Panc1 (cell line): ENCODE data around the gene ITPKB. TPM values are rescaled to one million over a fixed set of nuclear protein-coding genes. Genes with fewer than 3 reads are reported as not detected.

ENCODE experiments used
- ATAC-seq: fragments of 200-7000 bp; cut with Tn5 transposase; 2 replicates; pipeline ENCODE4 v1.9.1; 2020; ENCODE audit warnings: mild to moderate bottlenecking, moderate library complexity
- BruUV-seq: library from RNA; stranded (reverse); fragments of 400-500 nt; replicated peaks from 2 replicates; lab custom pipeline; 2021; lab: Mats Ljungman, UMichigan
- CTCF ChIA-PET: fragments of 300-600 bp; sonication (Branson Sonifier 250); formaldehyde crosslinking; loops from one replicate; lab custom pipeline; 2022; ENCODE audit warnings: antibody characterized with exemption; lab: Charles Lee
- POLR2A ChIA-PET: fragments of 300-600 bp; sonication (Branson Sonifier 250); formaldehyde crosslinking; loops from one replicate; lab custom pipeline; 2022; ENCODE audit warnings: antibody characterized with exemption; lab: Charles Lee
- DNase-seq: peaks from one replicate; pipeline ENCODE4 v3.0.0-alpha.2; 2010; ENCODE audit warnings: low read depth, low spot score
- H3K27ac ChIP-seq: 2 replicates; pipeline ENCODE4 v1.5.1; 2011; ENCODE audit warnings: mild to moderate bottlenecking, low read length, inconsistent platforms
- H3K27me3 ChIP-seq: fragments of 200-500 bp; sonication (Bioruptor generic); 2 replicates; pipeline ENCODE4 v1.6.0; 2014; ENCODE audit warnings: low read length, inconsistent platforms; ENCODE audit not compliant: control insufficient read depth, insufficient read depth
- H3K36me3 ChIP-seq: fragments of 200-500 bp; sonication (Bioruptor generic); 2 replicates; pipeline ENCODE4 v1.5.1; 2014; ENCODE audit warnings: inconsistent platforms, mild to moderate bottlenecking, low read length, moderate library complexity; ENCODE audit not compliant: control insufficient read depth, insufficient read depth
- H3K4me1 ChIP-seq: 2 replicates; pipeline ENCODE4 v1.5.1; 2011; ENCODE audit warnings: inconsistent platforms, mild to moderate bottlenecking, low read length, moderate library complexity; ENCODE audit not compliant: control insufficient read depth, insufficient read depth
- H3K4me3 ChIP-seq, 2 experiments: 2 replicates each; pipeline ENCODE4 v1.5.1; 2011 to 2012; ENCODE audit warnings: low read depth in 2 of 2, low read length in 2 of 2, mild to moderate bottlenecking in 2 of 2, inconsistent platforms in 1 of 2, moderate library complexity in 1 of 2
- H3K9me3 ChIP-seq: fragments of 200-500 bp; sonication (Bioruptor generic); 2 replicates; pipeline ENCODE4 v1.5.1; 2014; ENCODE audit warnings: low read depth, mild to moderate bottlenecking, inconsistent platforms, low read length, moderate library complexity; ENCODE audit not compliant: control insufficient read depth, insufficient read depth
- POLR2AphosphoS5 ChIP-seq: IDR thresholded peaks from 2 replicates; pipeline ENCODE4 v1.6.1; 2012; ENCODE audit warnings: mild to moderate bottlenecking, low read depth, low read length, moderate library complexity
- SIN3A ChIP-seq: IDR thresholded peaks from 2 replicates; pipeline ENCODE4 v1.6.1; 2012; ENCODE audit warnings: low read depth, mild to moderate bottlenecking, low read length, moderate library complexity, borderline replicate concordance; ENCODE audit not compliant: insufficient read depth
- TCF7L2 ChIP-seq: IDR thresholded peaks from 2 replicates; pipeline ENCODE4 v1.6.1; 2011; ENCODE audit warnings: mild to moderate bottlenecking, low read depth, low read length, inconsistent platforms
- in situ Hi-C: cut with HindIII; loops from 2 replicates; pipeline ENCODE4 v1.10.0; 2016; ENCODE audit warnings: low sequenced_read_pairs, low pct_unique_long_range_greater_than_20kb
- intact Hi-C: fragments of 100-400 bp; cut with micrococcal nuclease; formaldehyde crosslinking; loops from one replicate; pipeline ENCODE4 v1.10.0; 2022; ENCODE audit not compliant: unreplicated experiment
- total RNA-seq: library from RNA; stranded (reverse); gene quantifications from one replicate; pipeline ENCODE4 v1.2.1, GENCODE V29; 2021; ENCODE audit not compliant: unreplicated experiment
- TF ChIP-seq, protein P1 (sequence below): fragments of 450-650 bp; IDR thresholded peaks from 2 replicates; pipeline ENCODE4 v1.5.1; 2017; ENCODE audit warnings: mild to moderate bottlenecking
- TF ChIP-seq, protein P2 (sequence below), 2 experiments: IDR thresholded peaks; 2 replicates each; pipeline ENCODE4 v1.6.1; 2011 to 2012; ENCODE audit warnings: low read depth in 2 of 2, control low read depth in 1 of 2, low read length in 1 of 2, mild to moderate bottlenecking in 1 of 2, moderate library complexity in 1 of 2; ENCODE audit not compliant: insufficient read depth in 1 of 2

Gene ITPKB
- total RNA-seq, 1 experiment from 2014 or later = 10.9 TPM

DNA sequence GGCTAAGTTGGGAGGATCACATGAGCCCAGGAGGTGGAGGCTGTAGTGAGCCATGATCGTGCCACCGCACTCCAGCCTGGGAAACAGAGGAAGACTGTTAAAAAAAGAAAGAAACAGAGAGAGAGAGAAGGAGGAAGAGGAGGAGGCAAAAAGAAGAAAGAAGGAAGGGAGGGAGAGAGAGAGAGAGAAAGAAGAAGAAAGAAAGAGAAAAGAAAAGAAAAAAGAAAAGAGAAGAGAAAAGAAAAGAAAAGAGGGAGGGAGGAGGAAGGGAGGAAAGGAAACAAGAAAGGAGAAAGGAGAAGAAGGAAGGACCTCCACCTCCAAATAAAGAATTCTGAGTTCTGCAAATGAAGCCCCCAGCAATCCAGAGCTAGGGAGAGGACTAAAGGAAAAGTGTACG is 108.5 kb downstream of the ITPKB start:
- TF ChIP-seq POLR2AphosphoS5 = no peak
- DNase-seq (no peak), ATAC-seq (no peak)
- intact Hi-C loops (no loop called here), in situ Hi-C loops (no loop called here)
- H3K27me3 ChIP-seq = no peaks in the 10 kb centered on the region
- no peak overlapping the region for H3K4me3 ChIP-seq
- no peaks in the 10 kb centered on the region for H3K36me3 ChIP-seq
- no TSS peak for BruUV-seq
- H3K27ac ChIP-seq = no peak overlapping the region
- no peaks in the 10 kb centered on the region for H3K9me3 ChIP-seq
- POLR2A ChIA-PET = no interaction called here
- CTCF ChIA-PET = no interaction called here
- H3K4me1 ChIP-seq = no peaks in the 10 kb centered on the region; the same call in 1 of the 2 replicates

DNA sequence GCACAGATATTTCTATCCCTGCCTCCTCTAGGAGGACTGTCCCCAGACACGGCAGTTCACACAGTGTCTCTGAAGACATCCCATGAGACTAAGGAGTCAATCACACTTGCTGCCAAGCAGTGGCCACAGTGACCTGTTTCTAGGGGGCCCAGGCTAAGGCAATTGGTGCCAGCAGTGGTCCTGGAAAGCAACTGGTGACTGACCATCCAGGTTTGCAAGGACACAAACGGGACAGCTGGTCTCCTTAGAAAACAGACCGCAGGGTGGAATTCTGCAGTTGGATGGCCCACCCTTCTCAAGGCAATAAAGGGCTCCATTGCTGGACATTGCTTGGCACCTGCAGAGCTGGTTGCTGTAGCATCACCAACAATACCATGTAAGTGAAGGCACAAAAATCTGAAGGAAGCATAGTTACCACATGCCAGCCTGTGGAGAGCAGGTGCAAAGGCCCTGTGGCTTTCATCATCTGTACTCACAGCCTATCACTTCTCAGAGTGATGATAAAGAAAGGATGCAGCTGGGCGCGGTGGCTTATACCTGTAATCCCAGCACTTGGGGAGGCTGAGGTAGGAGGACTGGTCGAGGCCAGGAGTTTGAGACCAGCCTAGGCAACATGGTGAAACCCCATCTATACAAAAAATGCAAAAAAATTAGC is 109.1 kb downstream of the ITPKB start:
- no peaks in the 10 kb centered on the region for H3K36me3 ChIP-seq
- DNase-seq (no peak), ATAC-seq (no peak)
- H3K27me3 ChIP-seq = no peaks in the 10 kb centered on the region
- BruUV-seq = no TSS peak
- in situ Hi-C loops (no loop called here), intact Hi-C loops (no loop called here)
- H3K27ac ChIP-seq = no peak overlapping the region
- no peaks in the 10 kb centered on the region; the same call in 1 of the 2 replicates for H3K4me1 ChIP-seq
- no peaks in the 10 kb centered on the region for H3K9me3 ChIP-seq
- ChIA-PET POLR2A (no interaction called here), CTCF (no interaction called here)
- no peak overlapping the region for H3K4me3 ChIP-seq
- TF ChIP-seq TCF7L2 = no peak
- no peak for TF ChIP-seq SIN3A
- TF ChIP-seq, protein P1, sequence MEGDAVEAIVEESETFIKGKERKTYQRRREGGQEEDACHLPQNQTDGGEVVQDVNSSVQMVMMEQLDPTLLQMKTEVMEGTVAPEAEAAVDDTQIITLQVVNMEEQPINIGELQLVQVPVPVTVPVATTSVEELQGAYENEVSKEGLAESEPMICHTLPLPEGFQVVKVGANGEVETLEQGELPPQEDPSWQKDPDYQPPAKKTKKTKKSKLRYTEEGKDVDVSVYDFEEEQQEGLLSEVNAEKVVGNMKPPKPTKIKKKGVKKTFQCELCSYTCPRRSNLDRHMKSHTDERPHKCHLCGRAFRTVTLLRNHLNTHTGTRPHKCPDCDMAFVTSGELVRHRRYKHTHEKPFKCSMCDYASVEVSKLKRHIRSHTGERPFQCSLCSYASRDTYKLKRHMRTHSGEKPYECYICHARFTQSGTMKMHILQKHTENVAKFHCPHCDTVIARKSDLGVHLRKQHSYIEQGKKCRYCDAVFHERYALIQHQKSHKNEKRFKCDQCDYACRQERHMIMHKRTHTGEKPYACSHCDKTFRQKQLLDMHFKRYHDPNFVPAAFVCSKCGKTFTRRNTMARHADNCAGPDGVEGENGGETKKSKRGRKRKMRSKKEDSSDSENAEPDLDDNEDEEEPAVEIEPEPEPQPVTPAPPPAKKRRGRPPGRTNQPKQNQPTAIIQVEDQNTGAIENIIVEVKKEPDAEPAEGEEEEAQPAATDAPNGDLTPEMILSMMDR = no peak
- TF ChIP-seq, protein P2, sequence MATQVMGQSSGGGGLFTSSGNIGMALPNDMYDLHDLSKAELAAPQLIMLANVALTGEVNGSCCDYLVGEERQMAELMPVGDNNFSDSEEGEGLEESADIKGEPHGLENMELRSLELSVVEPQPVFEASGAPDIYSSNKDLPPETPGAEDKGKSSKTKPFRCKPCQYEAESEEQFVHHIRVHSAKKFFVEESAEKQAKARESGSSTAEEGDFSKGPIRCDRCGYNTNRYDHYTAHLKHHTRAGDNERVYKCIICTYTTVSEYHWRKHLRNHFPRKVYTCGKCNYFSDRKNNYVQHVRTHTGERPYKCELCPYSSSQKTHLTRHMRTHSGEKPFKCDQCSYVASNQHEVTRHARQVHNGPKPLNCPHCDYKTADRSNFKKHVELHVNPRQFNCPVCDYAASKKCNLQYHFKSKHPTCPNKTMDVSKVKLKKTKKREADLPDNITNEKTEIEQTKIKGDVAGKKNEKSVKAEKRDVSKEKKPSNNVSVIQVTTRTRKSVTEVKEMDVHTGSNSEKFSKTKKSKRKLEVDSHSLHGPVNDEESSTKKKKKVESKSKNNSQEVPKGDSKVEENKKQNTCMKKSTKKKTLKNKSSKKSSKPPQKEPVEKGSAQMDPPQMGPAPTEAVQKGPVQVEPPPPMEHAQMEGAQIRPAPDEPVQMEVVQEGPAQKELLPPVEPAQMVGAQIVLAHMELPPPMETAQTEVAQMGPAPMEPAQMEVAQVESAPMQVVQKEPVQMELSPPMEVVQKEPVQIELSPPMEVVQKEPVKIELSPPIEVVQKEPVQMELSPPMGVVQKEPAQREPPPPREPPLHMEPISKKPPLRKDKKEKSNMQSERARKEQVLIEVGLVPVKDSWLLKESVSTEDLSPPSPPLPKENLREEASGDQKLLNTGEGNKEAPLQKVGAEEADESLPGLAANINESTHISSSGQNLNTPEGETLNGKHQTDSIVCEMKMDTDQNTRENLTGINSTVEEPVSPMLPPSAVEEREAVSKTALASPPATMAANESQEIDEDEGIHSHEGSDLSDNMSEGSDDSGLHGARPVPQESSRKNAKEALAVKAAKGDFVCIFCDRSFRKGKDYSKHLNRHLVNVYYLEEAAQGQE (IDR thresholded peaks at IDR 0.05; ENCODE audit: insufficient read depth in 1 of 2, low read depth in 2 of 2, low read length in 1 of 2) = no peak
- TF ChIP-seq POLR2AphosphoS5 = no peak

DNA sequence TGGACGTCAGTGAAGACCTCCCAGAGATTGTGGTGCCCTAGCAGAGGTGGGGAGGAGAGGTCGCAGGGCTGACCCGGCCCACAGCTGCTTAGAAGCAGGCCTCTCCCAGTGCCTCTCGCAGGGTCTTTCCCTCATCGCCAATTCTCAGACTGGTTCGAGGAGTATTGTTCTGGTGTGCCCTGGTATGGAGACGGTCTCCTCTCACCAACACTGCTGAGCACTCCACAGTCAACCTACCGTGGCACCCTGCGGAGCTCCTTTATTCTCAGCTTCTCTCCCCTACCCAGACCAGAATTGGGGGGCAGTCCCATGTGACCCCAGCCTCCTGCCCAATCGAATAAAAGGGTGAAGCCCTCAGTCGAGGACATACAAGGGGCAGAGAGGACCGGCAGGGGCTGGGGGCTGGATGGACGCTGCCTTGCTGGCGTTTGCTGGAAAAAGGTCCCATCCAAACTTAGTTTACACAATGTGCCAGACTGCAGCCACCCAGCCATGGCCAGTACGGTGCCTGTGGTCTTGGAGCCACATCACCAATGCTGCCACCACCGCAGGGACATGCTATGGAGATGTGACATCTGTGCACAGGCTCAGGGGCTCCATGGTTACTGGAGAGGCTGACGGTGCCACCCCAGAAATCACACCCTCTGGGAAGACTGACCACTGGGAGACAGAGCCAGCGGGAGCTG is 109.7 kb downstream of the ITPKB start:
- no peak for TF ChIP-seq POLR2AphosphoS5
- TF ChIP-seq, protein P1 = no peak
- TF ChIP-seq TCF7L2 = no peak
- TF ChIP-seq, protein P2 (IDR thresholded peaks at IDR 0.05; ENCODE audit: insufficient read depth in 1 of 2, low read depth in 2 of 2, low read length in 1 of 2) = no peak
- TF ChIP-seq SIN3A = no peak
- POLR2A ChIA-PET = no interaction called here

More for the DNA sequence above, 109.7 kb downstream of the ITPKB start:
- no peak overlapping the region for H3K27ac ChIP-seq
- no peaks in the 10 kb centered on the region for H3K9me3 ChIP-seq
- H3K4me3 ChIP-seq = no peak overlapping the region
- no peaks in the 10 kb centered on the region for H3K27me3 ChIP-seq
- H3K4me1 ChIP-seq = no peaks in the 10 kb centered on the region; the same call in 1 of the 2 replicates
- ATAC-seq (no peak), DNase-seq (no peak)
- CTCF ChIA-PET = no interaction called here
- BruUV-seq = no TSS peak
- H3K36me3 ChIP-seq = no peaks in the 10 kb centered on the region
- intact Hi-C loops = no loop called here
- in situ Hi-C loops = no loop called here
